Hepatic stellate cell (primary cell): Measurements from ENCODE around the gene ABCA1.

Source experiments
- DNase-seq: peaks from one replicate; pipeline ENCODE4 v3.0.0; 2011; ENCODE audit warnings: low spot score

The ABCA1 gene

DNA sequence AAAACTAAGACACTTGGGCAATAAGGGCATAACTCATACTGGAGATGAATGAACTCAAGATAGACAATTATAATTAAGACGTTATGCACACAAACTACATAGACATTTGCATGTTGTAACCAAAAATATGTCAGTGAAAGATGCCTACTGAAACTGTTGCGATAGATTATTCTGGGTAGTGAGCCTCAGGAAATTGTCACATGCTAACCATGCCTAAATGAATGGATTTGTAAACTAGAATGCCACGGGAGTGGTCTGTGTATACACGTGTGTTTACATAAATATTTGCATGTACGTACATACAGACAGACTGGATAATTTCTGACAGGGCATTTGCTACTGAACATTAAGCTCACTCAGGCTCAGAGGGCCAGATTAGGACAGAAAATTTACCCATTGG lies 162.8 kb downstream of the ABCA1 start:
- no peak for DNase-seq

DNA sequence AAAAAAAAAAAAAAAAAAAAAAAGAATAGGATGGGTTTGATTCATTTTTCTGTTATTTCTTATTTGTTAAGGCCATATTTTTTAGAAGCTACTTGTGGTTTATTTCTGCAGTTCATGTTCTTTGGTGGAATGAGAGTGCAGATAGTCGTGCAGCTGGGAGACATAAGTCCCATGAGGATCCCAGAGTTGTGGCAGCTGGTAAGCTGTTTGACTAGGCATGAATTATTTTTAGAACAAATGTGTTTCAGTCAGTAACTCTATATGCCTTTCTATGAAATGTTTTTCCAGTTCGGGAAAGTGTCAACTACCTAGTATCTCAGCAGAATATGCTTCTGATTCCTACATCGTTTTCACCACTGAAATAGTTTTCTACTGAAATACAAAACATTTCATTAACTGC lies 169.0 kb downstream of the ABCA1 start:
- no peak for DNase-seq

DNA sequence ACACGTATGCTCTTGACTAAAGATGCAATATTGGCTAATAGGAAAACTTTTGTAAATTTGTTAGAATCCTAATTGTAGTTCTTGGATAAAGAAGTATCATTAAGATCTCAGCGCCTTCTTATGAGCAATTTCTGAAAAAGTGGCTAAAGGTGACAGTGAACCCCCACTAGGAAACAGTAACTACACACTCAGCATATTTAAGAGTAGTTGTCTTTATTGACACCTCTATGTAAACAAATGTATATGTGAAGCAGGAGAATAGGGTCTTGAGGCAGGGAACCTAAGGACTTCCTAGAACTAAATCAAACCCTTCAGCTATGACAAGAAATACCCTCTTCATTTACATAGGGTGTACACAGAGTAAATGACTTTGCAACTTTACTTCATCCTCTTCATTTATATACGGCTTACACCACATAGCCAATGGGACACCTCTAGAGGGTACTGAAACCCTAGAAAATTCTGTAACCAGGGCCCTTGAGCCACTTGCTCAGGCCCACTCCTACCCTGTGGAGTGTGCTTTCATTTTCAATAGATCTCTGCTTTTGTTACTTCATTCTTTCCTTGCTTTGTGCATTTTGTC lies 177.7 kb downstream of the ABCA1 start:
- no peak for DNase-seq

DNA sequence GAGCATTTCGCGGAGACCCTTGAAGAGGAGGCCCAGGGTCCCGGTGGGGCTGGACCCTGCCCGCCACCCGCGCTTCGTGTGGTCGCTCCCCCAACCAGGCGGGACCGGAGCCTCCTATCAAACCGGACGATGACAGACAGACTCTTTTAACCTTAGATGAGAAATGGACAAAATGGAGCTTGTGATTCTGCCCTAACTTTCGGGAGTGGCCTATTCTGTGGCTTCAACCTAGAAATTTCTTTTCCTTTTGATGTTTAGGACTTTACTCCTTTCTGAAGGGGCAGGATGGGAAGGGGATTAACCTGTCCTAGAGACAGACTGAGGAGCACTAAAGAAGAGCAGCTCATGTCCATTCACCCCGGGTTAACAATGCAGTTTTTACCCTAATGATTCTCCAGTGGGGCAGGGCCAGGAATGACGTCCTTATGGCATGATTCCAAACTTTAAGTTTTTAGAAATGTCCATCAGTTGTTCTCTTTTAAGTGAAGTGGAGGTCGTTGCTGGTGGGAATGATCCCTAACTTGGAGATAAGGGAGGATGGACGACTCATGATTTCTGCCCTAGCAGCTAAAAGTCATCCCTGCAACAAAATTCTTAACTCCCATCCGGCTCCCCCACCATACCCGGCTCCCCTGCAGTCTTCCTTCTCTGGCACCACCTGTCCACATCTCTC lies 179.5 kb downstream of the ABCA1 start:
- peak; percentile 19 for DNase-seq

- peak; percentile 83 for DNase-seq
These were observed 180.2 kb downstream of the ABCA1 start, which contains the start of gene NIPSNAP3A for GRCh38 chr9:104747565-104748358. Gene NIPSNAP3A (plus strand): TSS chr9:104747683. CDS start chr9:104747793, 110 bp downstream.

DNA sequence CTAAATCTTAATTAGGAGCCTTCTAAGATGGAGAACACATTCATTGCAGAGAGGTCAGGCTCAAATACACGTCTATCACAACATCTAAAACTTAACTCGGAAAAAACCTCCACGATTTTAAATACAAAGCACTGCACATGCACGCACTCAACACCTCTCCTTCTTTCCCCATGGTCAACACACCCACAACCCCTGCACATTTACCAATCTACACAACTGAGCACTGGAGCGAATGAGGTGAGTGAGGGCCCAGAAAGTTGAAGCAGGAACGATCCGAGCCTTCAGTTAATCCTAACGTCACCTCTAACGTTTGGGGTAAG lies 180.8 kb downstream of the ABCA1 start:
- DNase-seq: no peak

DNA sequence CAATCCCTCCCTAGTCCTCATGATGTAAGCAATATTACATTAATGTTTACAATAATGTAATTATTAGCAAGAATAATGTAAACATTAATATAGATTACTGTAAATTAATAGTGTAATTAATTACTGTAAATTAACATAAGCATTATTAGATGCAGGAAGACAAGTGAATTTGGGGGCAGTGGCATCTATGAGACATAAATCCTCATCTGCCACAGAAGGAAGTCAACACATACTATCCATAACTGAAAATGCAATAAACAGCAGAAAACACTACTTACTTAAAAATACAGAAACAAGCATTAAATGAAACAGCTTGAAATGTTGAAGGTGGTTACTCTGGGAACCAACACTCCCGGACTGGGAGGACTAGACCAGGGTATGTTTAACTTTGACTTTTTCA lies 181.2 kb downstream of the ABCA1 start:
- no peak for DNase-seq

DNA sequence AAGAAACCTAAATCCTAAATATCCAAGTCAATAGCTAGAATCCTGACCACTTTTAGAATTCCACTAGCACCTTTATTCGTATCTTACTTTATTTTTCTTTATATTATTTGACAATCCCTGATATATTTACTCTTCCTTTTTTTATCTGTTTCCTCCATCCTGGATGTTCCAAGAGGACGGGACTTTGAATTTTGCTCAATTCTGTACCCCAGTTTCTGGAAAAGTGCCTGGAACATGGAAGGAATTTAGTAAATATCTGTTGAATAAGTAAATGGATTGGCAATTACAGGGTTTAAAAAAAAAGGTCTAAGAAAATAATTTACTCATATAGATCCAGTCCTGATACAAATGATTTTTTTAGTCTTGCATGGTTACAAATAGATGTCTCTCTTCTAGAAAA lies 181.7 kb downstream of the ABCA1 start:
- DNase-seq: no peak

GRCh38 chr9:104745852-104746251 lies 182.1 kb downstream of the ABCA1 start:
- no peak for DNase-seq

- peak; percentile 27 for DNase-seq
These were observed 184.5 kb downstream of the ABCA1 start for GRCh38 chr9:104743376-104743985.

DNA sequence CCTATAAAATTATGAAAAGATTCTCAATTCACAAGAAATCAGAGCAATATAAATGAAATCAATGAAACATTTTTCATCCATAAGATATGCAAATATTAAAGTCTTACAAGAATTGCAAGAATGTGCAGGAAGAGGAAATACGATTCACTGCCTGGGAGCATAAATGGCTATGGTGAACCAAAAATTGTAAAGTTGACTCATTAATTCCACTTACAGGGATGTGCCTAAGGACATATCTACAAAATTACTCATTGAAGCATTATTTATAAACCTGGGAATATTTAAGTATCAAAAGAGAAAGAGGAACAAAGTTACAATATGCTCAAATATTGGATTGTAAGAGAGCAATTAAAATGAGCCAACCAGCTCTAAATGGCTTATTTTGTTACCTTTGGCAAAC lies 187.3 kb downstream of the ABCA1 start:
- peak; percentile 44 for DNase-seq

- no peak for DNase-seq
These were observed 189.5 kb downstream of the ABCA1 start for GRCh38 chr9:104738452-104738851.
